GM13976 (cell line): Measurements from ENCODE around the gene VOPP1.
"Not testable (repeated sequence)": the region's sequence is repeated elsewhere in the genome, so short reads cannot be mapped to it uniquely, and the experiment has no call there.

ENCODE experiments used
- DNase-seq: peaks from one replicate; pipeline ENCODE4 v3.0.0; 2012; ENCODE audit warnings: low spot score
- CTCF ChIP-seq: IDR thresholded peaks from 2 replicates; pipeline ENCODE4 v1.5.1; 2012; ENCODE audit warnings: borderline replicate concordance, mild to moderate bottlenecking; ENCODE audit not compliant: insufficient read depth; ENCODE audit errors: extremely low read depth, missing control alignments, control extremely low read depth
- in situ Hi-C: fragments of 300-500 bp; cut with MboI; formaldehyde crosslinking; loops from one replicate; pipeline ENCODE4 v1.12.0; 2022; ENCODE audit warnings: low sequenced_read_pairs, mixed read lengths, inconsistent platforms; ENCODE audit not compliant: unreplicated experiment

VOPP1 gene

GRCh38 chr7:55512635-55513191 lies 59.6 kb downstream of the VOPP1 start:
- in situ Hi-C loops = no loop called here
- DNase-seq = no peak
- TF ChIP-seq CTCF = no peak

- no peak for TF ChIP-seq CTCF
- in situ Hi-C loops = no loop called here
- no peak for DNase-seq
These were observed 61.7 kb downstream of the VOPP1 start for GRCh38 chr7:55510621-55511020.

- DNase-seq, in situ Hi-C loops: not testable (repeated sequence)
These were observed 62.1 kb downstream of the VOPP1 start for GRCh38 chr7:55510206-55510605.

- no peak for TF ChIP-seq CTCF
- no peak for DNase-seq
- in situ Hi-C loops = no loop called here
These were observed 63.0 kb downstream of the VOPP1 start for GRCh38 chr7:55509322-55509721.

- TF ChIP-seq CTCF = no peak
- DNase-seq = no peak
- in situ Hi-C loops = no loop called here
These were observed 63.9 kb downstream of the VOPP1 start for GRCh38 chr7:55508221-55509011.

DNA sequence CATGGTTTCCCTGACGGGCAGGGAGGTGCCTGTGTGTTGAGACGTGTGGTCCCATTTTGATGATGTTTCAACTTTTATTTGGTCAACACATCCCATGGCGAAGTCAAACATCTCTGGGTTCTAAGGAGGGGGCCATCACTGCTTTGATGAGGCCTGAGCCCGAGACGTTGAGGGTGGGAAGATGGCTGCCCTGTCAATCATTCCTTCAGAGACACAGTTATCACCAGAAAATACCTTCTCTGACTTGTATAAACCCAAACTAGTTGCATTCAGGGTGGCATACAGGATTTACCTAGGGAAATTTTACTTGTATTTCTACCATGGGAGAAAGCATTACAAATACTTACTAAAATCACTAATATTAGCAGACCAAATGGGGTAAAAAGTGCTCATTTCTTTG lies 64.6 kb downstream of the VOPP1 start:
- no peak for DNase-seq
- in situ Hi-C loops = no loop called here
- no peak for TF ChIP-seq CTCF

- no peak for TF ChIP-seq CTCF
- in situ Hi-C loops = no loop called here
- DNase-seq = no peak
These were observed 67.2 kb downstream of the VOPP1 start for GRCh38 chr7:55504967-55505658.
